HepG2 (cell line): ENCODE results near the gene CLEC16A. TPM values are rescaled to one million over a fixed set of nuclear protein-coding genes. Genes with fewer than 3 reads are reported as not detected.
A peak's percentile ranks its signal among the peaks of the same experiment; 100 is the strongest.

ENCODE experiments used
- ATAC-seq: fragments of 200-7000 bp; cut with Tn5 transposase; 3 replicates; pipeline ENCODE4 v1.9.1; 2020; ENCODE audit warnings: mild to moderate bottlenecking, moderate library complexity
- BruUV-seq: library from RNA; stranded (reverse); fragments of 400-500 nt; replicated peaks from 2 replicates; lab custom pipeline; 2021; lab: Mats Ljungman, UMichigan
- CTCF ChIA-PET: fragments of 300-600 bp; formaldehyde crosslinking; extraction: SDS; loops from one replicate; lab custom pipeline; 2021; ENCODE audit warnings: low total read pairs, inconsistent platforms, low intra/inter-chr PET ratio; lab: Yijun Ruan, JAX
- POLR2A ChIA-PET: fragments of 350-600 bp; sonication (Branson Sonifier 250); formaldehyde crosslinking; loops from one replicate; lab custom pipeline; 2020; ENCODE audit warnings: antibody characterized with exemption, inconsistent platforms; lab: Yijun Ruan, JAX
- DNase-seq: peaks from one replicate; pipeline ENCODE4 v3.0.0-alpha.2; 2015; ENCODE audit warnings: low spot score
- FAIRE-seq: peaks from 3 replicates; lab custom pipeline; 2011; peaks lifted over from hg19 to GRCh38; lab: Jason Lieb, UNC
- H2AFZ ChIP-seq: one replicate; pipeline ENCODE4 v1.6.1; 2011; ENCODE audit warnings: low read length, inconsistent platforms
- H3K27ac ChIP-seq: fragments of 300-600 bp; 3 replicates; pipeline ENCODE4 v1.8.0; 2011; ENCODE audit warnings: mixed run types, mild to moderate bottlenecking, mixed read lengths, low read length, inconsistent platforms; ENCODE audit not compliant: insufficient read depth; ENCODE audit errors: extremely low read length
- H3K27me3 ChIP-seq, 2 experiments: fragments of 200-600 bp in 1 of 2; 2 replicates in 1 of 2; 3 replicates in 1 of 2; pipeline versions ENCODE4 v1.6.0 to v1.8.0; 2011; ENCODE audit warnings: low read length in 2 of 2, mild to moderate bottlenecking in 2 of 2, moderate library complexity in 2 of 2, inconsistent platforms in 1 of 2; ENCODE audit not compliant: insufficient read depth in 2 of 2, control insufficient read depth in 1 of 2
- H3K36me3 ChIP-seq, 2 experiments: fragments of 200-600 bp in 1 of 2; replicated peaks in 1 of 2; 2 replicates in 1 of 2; 3 replicates in 1 of 2; pipeline versions ENCODE4 v1.5.1 to v1.8.0; 2011; ENCODE audit warnings: low read length in 2 of 2, inconsistent platforms in 1 of 2; ENCODE audit not compliant: insufficient read depth in 2 of 2, control insufficient read depth in 1 of 2
- H3K4me1 ChIP-seq: 2 replicates; pipeline ENCODE4 v1.5.1; 2012; ENCODE audit warnings: low read length, inconsistent platforms; ENCODE audit not compliant: insufficient read depth
- H3K4me2 ChIP-seq: 2 replicates; pipeline ENCODE4 v1.6.0; 2011; ENCODE audit warnings: low read depth, low read length, inconsistent platforms
- H3K4me3 ChIP-seq, 3 experiments: fragments of 200-600 bp in 1 of 3; sonication (generic), shearing (Covaris generic) in 1 of 3; replicated peaks in 1 of 3; 2 replicates each; pipeline ENCODE4 v1.5.1; 2011 to 2016; ENCODE audit warnings: low read length in 3 of 3, inconsistent platforms in 2 of 3, low read depth in 2 of 3, mild to moderate bottlenecking in 2 of 3, control low read depth in 1 of 3, mixed read lengths in 1 of 3; ENCODE audit not compliant: insufficient read depth in 1 of 3
- H3K79me2 ChIP-seq: one replicate; pipeline ENCODE4 v1.6.1; 2011; ENCODE audit warnings: low read length, inconsistent platforms; ENCODE audit not compliant: insufficient read depth
- H3K9ac ChIP-seq: 2 replicates; pipeline ENCODE4 v1.6.0; 2011; ENCODE audit warnings: mild to moderate bottlenecking, low read depth, low read length, inconsistent platforms; ENCODE audit not compliant: insufficient read depth
- H3K9me3 ChIP-seq: 2 replicates; pipeline ENCODE4 v1.5.1; 2012; ENCODE audit warnings: mild to moderate bottlenecking, low read length
- H4K20me1 ChIP-seq: 2 replicates; pipeline ENCODE4 v1.6.0; 2011; ENCODE audit warnings: inconsistent platforms, mild to moderate bottlenecking, low read length, moderate library complexity; ENCODE audit not compliant: insufficient read depth
- FOXO4 ChIP-seq: sonication (generic); formaldehyde crosslinking; conservative IDR thresholded peaks from 2 replicates; pipeline ENCODE4 v1.8.1; 2023; ENCODE audit warnings: missing genetic modification reagents
- JUND ChIP-seq: sonication (generic); formaldehyde crosslinking; IDR thresholded peaks from 2 replicates; pipeline ENCODE4 v1.8.0; 2022; ENCODE audit warnings: mild to moderate bottlenecking, missing genetic modification reagents
- NFAT5 ChIP-seq: sonication (generic); formaldehyde crosslinking; IDR thresholded peaks from 2 replicates; pipeline ENCODE4 v1.4.0; 2020; ENCODE audit warnings: missing genetic modification reagents
- PCBP1 ChIP-seq: fragments of 200-400 bp; formaldehyde crosslinking; IDR thresholded peaks from 2 replicates; pipeline ENCODE4 v1.6.1; 2017; ENCODE audit warnings: mild to moderate bottlenecking, low read depth, low read length, borderline replicate concordance
- PLRG1 ChIP-seq: fragments of 450-650 bp; conservative IDR thresholded peaks from 2 replicates; pipeline ENCODE4 v1.6.1; 2016
- SNAPC4 ChIP-seq: sonication (generic); formaldehyde crosslinking; IDR thresholded peaks from 2 replicates; pipeline ENCODE4 v1.4.0; 2020; ENCODE audit warnings: mild to moderate bottlenecking, missing genetic modification reagents
- ZBTB26 ChIP-seq: IDR thresholded peaks from 2 replicates; pipeline ENCODE4 v1.6.1; 2016; ENCODE audit warnings: missing compliant biosample characterization, missing genetic modification reagents, borderline replicate concordance
- ZNF207 ChIP-seq: fragments of 450-650 bp; IDR thresholded peaks from 2 replicates; pipeline ENCODE4 v1.6.1; 2016; ENCODE audit warnings: antibody characterized with exemption, borderline replicate concordance
- ZNF781 ChIP-seq: sonication (generic); formaldehyde crosslinking; IDR thresholded peaks from 2 replicates; pipeline ENCODE4 v1.5.1; 2020; ENCODE audit warnings: borderline replicate concordance, mild to moderate bottlenecking, missing genetic modification reagents; ENCODE audit errors: not compliant biosample characterization
- ZNF891 ChIP-seq: sonication (generic); formaldehyde crosslinking; IDR thresholded peaks from 2 replicates; pipeline ENCODE4 v1.5.0; 2020; ENCODE audit warnings: mild to moderate bottlenecking, missing genetic modification reagents
- WGBS: methylation state at CpG from one replicate; pipeline ENCODE4 v1.1.6; 2017; ENCODE audit warnings: low lambda C conversion rate; 5-methylcytosine and 5-hydroxymethylcytosine counted together
- in situ Hi-C: cut with HindIII; loops from 2 replicates; pipeline ENCODE4 v1.10.0; 2017; ENCODE audit warnings: low pct_unique_long_range_greater_than_20kb; ENCODE audit not compliant: extremely low pct_ligation_motif_present
- intact Hi-C: fragments of 100-400 bp; cut with micrococcal nuclease; formaldehyde crosslinking; loops from one replicate; pipeline ENCODE4 v1.10.0; 2022; ENCODE audit not compliant: unreplicated experiment
- polyA plus RNA-seq, 8 experiments: library from polyadenylated mRNA; depleted of rRNA in 3 of 8; stranded (reverse) in 7 of 8; unstranded in 1 of 8; fragments of >200 nt; fragmentation: Illumina TruSeq in 4 of 8; extraction: Trizol in 4 of 8; gene quantifications; 2 replicates each; pipeline versions ENCODE4 v1.2.1 to v1.2.3, GENCODE V29; 2011 to 2016; ENCODE audit warnings: low read depth in 4 of 8, missing spikeins in 1 of 8, mixed read lengths in 1 of 8; ENCODE audit not compliant: insufficient read depth in 1 of 8
- total RNA-seq, 5 experiments: library from RNA; depleted of rRNA; stranded (reverse); fragments of >200 nt; fragmentation: Illumina TruSeq; extraction: Trizol; gene quantifications; 2 replicates each; pipeline ENCODE4 v1.2.3, GENCODE V29; 2016; ENCODE audit warnings: low read depth in 1 of 5

CLEC16A gene
- total and polyA plus RNA-seq, 2 of the 13 experiments (the other 11 are each of a cell fraction or from before 2014, with no cell fraction given), result 8.5 to 10.3 TPM

- ATAC-seq (no peak), FAIRE-seq (peak; percentile 12), DNase-seq (no peak)
- H4K20me1 ChIP-seq, result no peaks in the 10 kb centered on the region
- CTCF ChIA-PET, result no interaction called here
- no peak overlapping the region for H3K9ac ChIP-seq
- intact Hi-C loops, result no loop called here
- H3K79me2 ChIP-seq, result no peaks in the 10 kb centered on the region
- H3K4me3 ChIP-seq, result no peak overlapping the region
- no peak overlapping the region for H2AFZ ChIP-seq
- H3K4me1 ChIP-seq, result peaks cover 19% of the 10 kb centered on the region
- BruUV-seq, result no TSS peak
- H3K36me3 ChIP-seq, result no peaks in the 10 kb centered on the region; a peak in 2 of 5 replicates
- in situ Hi-C loops, result no loop called here
- H3K9me3 ChIP-seq, result no peaks in the 10 kb centered on the region
- no peak overlapping the region for H3K27ac ChIP-seq
- H3K27me3 ChIP-seq, result no peaks in the 10 kb centered on the region
- POLR2A ChIA-PET, result no interaction called here
- no peak overlapping the region for H3K4me2 ChIP-seq
- 90% methylated on average over 8 of the region's 8 CpGs for WGBS
- TF ChIP-seq PLRG1 (no peak), ZNF207 (no peak), ZBTB26 (CRISPR knock-in tag) (no peak), ZNF891 (CRISPR knock-in tag) (no peak), SNAPC4 (CRISPR knock-in tag) (no peak), ZNF781 (CRISPR knock-in tag) (no peak), NFAT5 (no peak), FOXO4 (CRISPR knock-in tag) (0 out of 2 replicates have a peak, but pooled peaks have one; percentile 30), PCBP1 (0 out of 2 replicates have a peak, but pooled peaks have one; percentile 46), JUND (CRISPR knock-in tag) (no peak)
Measured at GRCh38 chr16:11063448-11064201, 119.3 kb downstream of the CLEC16A start.
